H1 (cell line): ENCODE results near the gene SCAMP2. TPM values are rescaled to one million over a fixed set of nuclear protein-coding genes. Genes with fewer than 3 reads are reported as not detected.

Experiments used
- CTCF ChIA-PET: fragments of 300-600 bp; sonication (Branson Sonifier 250); formaldehyde crosslinking; loops from one replicate; lab custom pipeline; 2021; ENCODE audit not compliant: partially characterized antibody; lab: Charles Lee
- POLR2A ChIA-PET: fragments of 300-600 bp; sonication (Branson Sonifier 250); formaldehyde crosslinking; loops from one replicate; lab custom pipeline; 2021; ENCODE audit warnings: inconsistent platforms; ENCODE audit not compliant: partially characterized antibody; lab: Charles Lee
- DNase-seq, 2 experiments: peaks; one replicate each; pipeline versions ENCODE4 v3.0.0 to v3.0.0-alpha.2; 2010 to 2022; ENCODE audit warnings: low spot score in 2 of 2, low read depth in 1 of 2, mixed read lengths in 1 of 2
- FAIRE-seq: peaks from 2 replicates; lab custom pipeline; 2011; peaks lifted over from hg19 to GRCh38; lab: Jason Lieb, UNC
- H2AFZ ChIP-seq: 2 replicates; pipeline ENCODE4 v1.8.1; 2012; ENCODE audit warnings: low read length, inconsistent platforms
- H2AK5ac ChIP-seq: 2 replicates; pipeline ENCODE4 v1.6.1; 2013; ENCODE audit warnings: low read depth, low read length
- H2BK120ac ChIP-seq: replicated peaks from 2 replicates; pipeline ENCODE3; 2013; ENCODE audit warnings: low read depth, low read length, inconsistent platforms
- H2BK12ac ChIP-seq: 2 replicates; pipeline ENCODE4 v1.6.1; 2013; ENCODE audit warnings: low read depth, low read length
- H2BK15ac ChIP-seq: 2 replicates; pipeline ENCODE4 v1.6.1; 2013; ENCODE audit warnings: low read length
- H2BK20ac ChIP-seq: 2 replicates; pipeline ENCODE4 v1.6.1; 2013; ENCODE audit warnings: low read length
- H2BK5ac ChIP-seq: 2 replicates; pipeline ENCODE4 v1.6.1; 2013; ENCODE audit warnings: low read depth, low read length
- H3K14ac ChIP-seq: 2 replicates; pipeline ENCODE4 v1.6.1; 2013; ENCODE audit warnings: inconsistent platforms; ENCODE audit not compliant: insufficient read length
- H3K18ac ChIP-seq: 2 replicates; pipeline ENCODE4 v1.6.1; 2013; ENCODE audit warnings: low read length; ENCODE audit errors: extremely low read depth
- H3K23ac ChIP-seq: 2 replicates; pipeline ENCODE4 v1.6.1; 2013; ENCODE audit warnings: inconsistent platforms; ENCODE audit not compliant: insufficient read length
- H3K23me2 ChIP-seq: 2 replicates; pipeline ENCODE4 v1.6.1; 2013; ENCODE audit warnings: low read depth, low read length
- H3K27ac ChIP-seq: 2 replicates; pipeline ENCODE4 v1.6.1; 2011; ENCODE audit warnings: low read depth, low read length, inconsistent platforms
- H3K27me3 ChIP-seq, 4 experiments: replicated peaks in 1 of 4; 1 replicate in 1 of 4; 2 replicates in 3 of 4; pipeline versions ENCODE4 v1.6.1 to v1.8.1; 2011 to 2013; ENCODE audit warnings: low read length in 3 of 4, mild to moderate bottlenecking in 3 of 4, inconsistent platforms in 2 of 4, mixed read lengths in 2 of 4, moderate library complexity in 1 of 4; ENCODE audit not compliant: control insufficient read depth in 3 of 4, insufficient read depth in 3 of 4; ENCODE audit errors: extremely low read depth in 1 of 4
- H3K36me3 ChIP-seq, 4 experiments: 2 replicates each; pipeline versions ENCODE4 v1.6.1 to v1.8.1; 2011 to 2013; ENCODE audit warnings: mild to moderate bottlenecking in 4 of 4, low read length in 3 of 4, moderate library complexity in 2 of 4, control low read depth in 1 of 4, inconsistent platforms in 1 of 4; ENCODE audit not compliant: insufficient read depth in 4 of 4, control insufficient read depth in 2 of 4
- H3K4ac ChIP-seq: replicated peaks from 2 replicates; pipeline ENCODE3; 2013; ENCODE audit warnings: low read length, low read depth, mixed read lengths, inconsistent platforms; ENCODE audit not compliant: insufficient read length
- H3K4me1 ChIP-seq, 4 experiments: replicated peaks in 1 of 4; 1 replicate in 1 of 4; 2 replicates in 3 of 4; pipeline versions ENCODE4 v1.6.1 to v1.8.1; 2011 to 2013; ENCODE audit warnings: low read length in 3 of 4, inconsistent platforms in 2 of 4, mixed read lengths in 1 of 4; ENCODE audit not compliant: insufficient read depth in 4 of 4, control insufficient read depth in 3 of 4
- H3K4me2 ChIP-seq, 2 experiments: 2 replicates each; pipeline versions ENCODE4 v1.6.1 to v1.8.1; 2011 to 2013; ENCODE audit warnings: low read depth in 2 of 2, low read length in 2 of 2, control low read depth in 1 of 2, inconsistent platforms in 1 of 2, mild to moderate bottlenecking in 1 of 2; ENCODE audit not compliant: insufficient read depth in 1 of 2
- H3K4me3 ChIP-seq, 4 experiments: fragments of 200-600, 300-600 bp in 1 of 4; sonication (generic), shearing (Covaris generic), sonication (Bioruptor Twin) in 1 of 4; 2 replicates each; pipeline versions ENCODE4 v1.5.1 to v1.8.1; 2011 to 2016; ENCODE audit warnings: low read length in 4 of 4, low read depth in 3 of 4, control low read depth in 2 of 4, inconsistent platforms in 2 of 4, mild to moderate bottlenecking in 2 of 4, mixed read lengths in 1 of 4, moderate library complexity in 1 of 4; ENCODE audit not compliant: insufficient read depth in 2 of 4; ENCODE audit errors: extremely low read depth in 1 of 4
- H3K56ac ChIP-seq: replicated peaks from 2 replicates; pipeline ENCODE3; 2013; ENCODE audit warnings: low read depth, mild to moderate bottlenecking, mixed read lengths, low read length, inconsistent platforms; ENCODE audit not compliant: insufficient read length
- H3K79me1 ChIP-seq: 2 replicates; pipeline ENCODE4 v1.6.1; 2013; ENCODE audit warnings: low read depth, low read length, control low read depth
- H3K79me2 ChIP-seq, 2 experiments: 2 replicates each; pipeline versions ENCODE4 v1.6.1 to v1.8.1; 2012 to 2013; ENCODE audit warnings: low read length in 2 of 2, mild to moderate bottlenecking in 2 of 2, inconsistent platforms in 1 of 2; ENCODE audit not compliant: insufficient read depth in 2 of 2, control insufficient read depth in 1 of 2
- H3K9ac ChIP-seq, 4 experiments: replicated peaks in 1 of 4; 1 replicate in 1 of 4; 2 replicates in 3 of 4; pipeline versions ENCODE4 v1.6.1 to v1.8.1; 2011 to 2013; ENCODE audit warnings: low read depth in 3 of 4, low read length in 3 of 4, control low read depth in 2 of 4, mild to moderate bottlenecking in 2 of 4, moderate library complexity in 2 of 4, inconsistent platforms in 1 of 4; ENCODE audit errors: extremely low read depth in 1 of 4
- H3K9me3 ChIP-seq, 2 experiments: 2 replicates each; pipeline versions ENCODE4 v1.6.1 to v1.8.1; 2012 to 2013; ENCODE audit warnings: mild to moderate bottlenecking in 2 of 2, moderate library complexity in 2 of 2, control low read depth in 1 of 2, inconsistent platforms in 1 of 2, low read depth in 1 of 2, low read length in 1 of 2, mixed read lengths in 1 of 2; ENCODE audit not compliant: insufficient read depth in 2 of 2
- H4K20me1 ChIP-seq, 2 experiments: replicated peaks in 1 of 2; 2 replicates each; pipeline versions ENCODE3 to v1.8.1; 2011 to 2013; ENCODE audit warnings: inconsistent platforms in 2 of 2, low read length in 2 of 2, mild to moderate bottlenecking in 1 of 2; ENCODE audit not compliant: insufficient read depth in 2 of 2, control insufficient read depth in 1 of 2
- H4K5ac ChIP-seq: 2 replicates; pipeline ENCODE4 v1.6.1; 2013; ENCODE audit warnings: low read length, low read depth, mixed read lengths, inconsistent platforms; ENCODE audit not compliant: insufficient read length
- H4K8ac ChIP-seq: 2 replicates; pipeline ENCODE4 v1.8.0; 2013; ENCODE audit warnings: mild to moderate bottlenecking, moderate library complexity, low read length, inconsistent platforms; ENCODE audit not compliant: insufficient read depth; ENCODE audit errors: extremely low read depth
- H4K91ac ChIP-seq: replicated peaks from 2 replicates; pipeline ENCODE3; 2013; ENCODE audit warnings: low read length, mixed read lengths, inconsistent platforms; ENCODE audit not compliant: insufficient read length
- GABPA ChIP-seq: IDR thresholded peaks from 2 replicates; pipeline ENCODE4 v1.6.1; 2011; ENCODE audit warnings: mild to moderate bottlenecking, low read length, moderate library complexity, borderline replicate concordance; ENCODE audit not compliant: insufficient read depth
- WGBS, 2 experiments: shearing (Covaris generic) in 1 of 2; methylation state at CpG; one replicate each; pipeline versions ENCODE4 v1.1.6 to v1.1.7; 2013 to 2015; ENCODE audit warnings: low lambda C conversion rate in 2 of 2, mixed read lengths in 2 of 2, inconsistent platforms in 1 of 2, low coverage in 1 of 2, missing lambda C conversion rate in 1 of 2; ENCODE audit not compliant: insufficient replicate concordance in 2 of 2, insufficient coverage in 1 of 2, insufficient read length in 1 of 2; ENCODE audit errors: extremely low coverage in 1 of 2, missing lambda C conversion rate in 1 of 2; 5-methylcytosine and 5-hydroxymethylcytosine counted together
- polyA plus RNA-seq, 7 experiments: library from polyadenylated mRNA; depleted of rRNA in 3 of 7; stranded (reverse) in 5 of 7; unstranded in 2 of 7; fragments of >200 nt in 5 of 7; fragments of 200-250 nt in 2 of 7; gene quantifications; 1 replicate in 5 of 7; 2 replicates in 1 of 7; 4 replicates in 1 of 7; pipeline versions ENCODE4 v1.2.1 to v1.2.3, GENCODE V29; 2011 to 2013; ENCODE audit warnings: missing spikeins in 2 of 7, mixed read lengths in 2 of 7
- total RNA-seq: library from RNA; stranded (reverse); fragmentation: NEBNext Ultra II Directional; extraction: Animal tissue kit (Norgen Biotek cat#: 25700); gene quantifications from 2 replicates; pipeline ENCODE4 v1.2.1, GENCODE V29; 2021

Gene SCAMP2
- total and polyA plus RNA-seq, 2 of the 8 experiments (the other 6 are each of a cell fraction or from before 2014, with no cell fraction given): 41.7 to 131 TPM

- H2BK12ac ChIP-seq: 0 out of 2 replicates have a peak overlapping the region, but pooled peaks have one; percentile 88
- peaks cover 9% of the 10 kb centered on the region for H3K23me2 ChIP-seq
- peaks cover 0 to 4% (median 2%) of the 10 kb centered on the region in 4 experiments; a peak in 4 of 7 replicates for H3K4me1 ChIP-seq
- DNase-seq (no peak), FAIRE-seq (no peak)
- no peaks in the 10 kb centered on the region for H4K20me1 ChIP-seq
- H3K79me1 ChIP-seq: no peaks in the 10 kb centered on the region
- WGBS, 2 experiments: 98% methylated on average over 4 of the region's 4 CpGs; no CpG with 5 or more reads in 1 of the 2 experiments
- no peak overlapping the region for H3K4ac ChIP-seq
- peak overlapping the region; percentile 75; the same call in 1 of the 2 replicates for H2AK5ac ChIP-seq
- H3K27ac ChIP-seq: no peak overlapping the region
- H3K4me2 ChIP-seq: peak overlapping the region; percentile 90; a peak in 3 of 4 replicates
- H4K5ac ChIP-seq: no peak overlapping the region
- 0 out of 2 replicates have a peak overlapping the region, but pooled peaks have one; percentile 55 for H2BK15ac ChIP-seq
- ChIA-PET CTCF (interaction anchor here (0.6 to 6.2 kb wide), 9 partner anchors 9 to 117 kb away, joined by 3 to 54 read pairs (median 3); no protein-coding TSS in a partner anchor), POLR2A (interaction anchor here (0.7 to 7.0 kb wide), 11 partner anchors 9 to 130 kb away, joined by 3 to 116 read pairs (median 5); partner anchors contain the start of genes FAM219B and SCAMP2)
- H3K9ac ChIP-seq: no peak overlapping the region
- H3K9me3 ChIP-seq: no peaks in the 10 kb centered on the region
- no peak overlapping the region for H4K8ac ChIP-seq
- H3K27me3 ChIP-seq: no peaks in the 10 kb centered on the region
- no peaks in the 10 kb centered on the region for H3K79me2 ChIP-seq
- no peak overlapping the region for H2BK120ac ChIP-seq
- peak overlapping the region in 1 of 4 experiments; percentile 80; a peak in 1 of 8 replicates for H3K4me3 ChIP-seq
- H2BK20ac ChIP-seq: no peak overlapping the region
- no peak overlapping the region for H3K56ac ChIP-seq
- no peak overlapping the region; the same call in 1 of the 2 replicates for H3K18ac ChIP-seq
- H3K14ac ChIP-seq: no peak overlapping the region
- H4K91ac ChIP-seq: peak overlapping the region; percentile 50
- H3K23ac ChIP-seq: no peak overlapping the region
- peaks cover 5 to 18% (median 14%) of the 10 kb centered on the region in 4 experiments; a peak in 5 of 8 replicates for H3K36me3 ChIP-seq
- no peak overlapping the region for H2AFZ ChIP-seq
- peak overlapping the region; percentile 68; the same call in 1 of the 2 replicates for H2BK5ac ChIP-seq
- no peak for TF ChIP-seq GABPA
Measured at GRCh38 chr15:74888716-74889115, 15.6 kb upstream of the SCAMP2 start.
